ENCODE results near the gene NELFB. TPM values are rescaled to one million over a fixed set of nuclear protein-coding genes. Genes with fewer than 3 reads are reported as not detected.

Gene NELFB
- polyA plus RNA-seq, 1 donor from 2014 or later: 64.7 TPM

DNA sequence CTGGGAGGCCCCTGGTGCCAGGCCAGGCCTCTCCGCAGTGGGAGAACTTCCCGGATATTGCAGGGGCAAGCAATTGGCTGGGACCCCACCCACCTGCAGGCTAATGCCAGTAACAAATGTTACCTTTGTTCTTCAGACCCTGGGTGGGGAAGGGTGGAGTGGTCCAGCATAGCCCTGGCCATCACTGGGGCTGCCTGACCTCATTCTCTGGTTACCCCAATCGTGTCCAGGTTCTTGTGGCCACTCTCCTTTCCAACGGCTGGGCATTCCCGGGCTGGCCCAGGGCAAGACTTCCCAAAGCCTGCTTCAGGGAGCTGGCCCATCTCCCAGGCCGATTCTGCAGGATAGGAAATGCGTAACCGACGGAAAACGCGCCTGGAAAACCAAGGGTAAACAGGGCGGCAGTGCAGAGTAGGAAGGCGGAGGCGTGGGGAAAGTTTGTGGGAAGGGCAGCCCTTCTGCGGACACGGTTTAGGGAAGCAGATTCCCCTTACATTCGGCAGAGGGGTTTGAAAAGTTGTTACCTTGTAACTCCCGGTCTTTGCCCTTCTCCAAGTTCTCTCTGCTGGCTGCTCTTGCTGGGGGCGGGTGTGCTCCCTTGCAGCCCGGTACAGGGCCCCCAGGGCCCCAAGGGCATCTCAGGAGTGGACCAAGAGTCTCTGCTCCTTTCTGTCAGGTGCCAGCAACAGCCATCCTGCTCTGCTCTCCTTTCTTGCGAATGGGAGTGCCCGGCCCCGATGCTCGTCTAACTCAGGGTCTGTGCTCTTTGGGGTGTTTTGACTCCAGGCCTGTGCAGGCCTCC is 43.5 kb downstream of the NELFB start:
- no peak for TF ChIP-seq EZH2 (IDR thresholded peaks at IDR 0.05; ENCODE audit: borderline replicate concordance, insufficient read depth, low read length, poor library complexity, severe bottlenecking)
- no peak for TF ChIP-seq EP300 (conservative IDR thresholded peaks at IDR 0.05; ENCODE audit: poor library complexity, severe bottlenecking)
- TF ChIP-seq, protein P1, sequence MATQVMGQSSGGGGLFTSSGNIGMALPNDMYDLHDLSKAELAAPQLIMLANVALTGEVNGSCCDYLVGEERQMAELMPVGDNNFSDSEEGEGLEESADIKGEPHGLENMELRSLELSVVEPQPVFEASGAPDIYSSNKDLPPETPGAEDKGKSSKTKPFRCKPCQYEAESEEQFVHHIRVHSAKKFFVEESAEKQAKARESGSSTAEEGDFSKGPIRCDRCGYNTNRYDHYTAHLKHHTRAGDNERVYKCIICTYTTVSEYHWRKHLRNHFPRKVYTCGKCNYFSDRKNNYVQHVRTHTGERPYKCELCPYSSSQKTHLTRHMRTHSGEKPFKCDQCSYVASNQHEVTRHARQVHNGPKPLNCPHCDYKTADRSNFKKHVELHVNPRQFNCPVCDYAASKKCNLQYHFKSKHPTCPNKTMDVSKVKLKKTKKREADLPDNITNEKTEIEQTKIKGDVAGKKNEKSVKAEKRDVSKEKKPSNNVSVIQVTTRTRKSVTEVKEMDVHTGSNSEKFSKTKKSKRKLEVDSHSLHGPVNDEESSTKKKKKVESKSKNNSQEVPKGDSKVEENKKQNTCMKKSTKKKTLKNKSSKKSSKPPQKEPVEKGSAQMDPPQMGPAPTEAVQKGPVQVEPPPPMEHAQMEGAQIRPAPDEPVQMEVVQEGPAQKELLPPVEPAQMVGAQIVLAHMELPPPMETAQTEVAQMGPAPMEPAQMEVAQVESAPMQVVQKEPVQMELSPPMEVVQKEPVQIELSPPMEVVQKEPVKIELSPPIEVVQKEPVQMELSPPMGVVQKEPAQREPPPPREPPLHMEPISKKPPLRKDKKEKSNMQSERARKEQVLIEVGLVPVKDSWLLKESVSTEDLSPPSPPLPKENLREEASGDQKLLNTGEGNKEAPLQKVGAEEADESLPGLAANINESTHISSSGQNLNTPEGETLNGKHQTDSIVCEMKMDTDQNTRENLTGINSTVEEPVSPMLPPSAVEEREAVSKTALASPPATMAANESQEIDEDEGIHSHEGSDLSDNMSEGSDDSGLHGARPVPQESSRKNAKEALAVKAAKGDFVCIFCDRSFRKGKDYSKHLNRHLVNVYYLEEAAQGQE (IDR thresholded peaks at IDR 0.05; ENCODE audit: borderline replicate concordance): no peak
- TF ChIP-seq RAD21 (conservative IDR thresholded peaks at IDR 0.05): no peak
- no peak for TF ChIP-seq TAF1 (IDR thresholded peaks at IDR 0.05; ENCODE audit: low read depth)
- no peak for TF ChIP-seq MXI1 (conservative IDR thresholded peaks at IDR 0.05; ENCODE audit: poor library complexity, severe bottlenecking)
- TF ChIP-seq, protein P2, sequence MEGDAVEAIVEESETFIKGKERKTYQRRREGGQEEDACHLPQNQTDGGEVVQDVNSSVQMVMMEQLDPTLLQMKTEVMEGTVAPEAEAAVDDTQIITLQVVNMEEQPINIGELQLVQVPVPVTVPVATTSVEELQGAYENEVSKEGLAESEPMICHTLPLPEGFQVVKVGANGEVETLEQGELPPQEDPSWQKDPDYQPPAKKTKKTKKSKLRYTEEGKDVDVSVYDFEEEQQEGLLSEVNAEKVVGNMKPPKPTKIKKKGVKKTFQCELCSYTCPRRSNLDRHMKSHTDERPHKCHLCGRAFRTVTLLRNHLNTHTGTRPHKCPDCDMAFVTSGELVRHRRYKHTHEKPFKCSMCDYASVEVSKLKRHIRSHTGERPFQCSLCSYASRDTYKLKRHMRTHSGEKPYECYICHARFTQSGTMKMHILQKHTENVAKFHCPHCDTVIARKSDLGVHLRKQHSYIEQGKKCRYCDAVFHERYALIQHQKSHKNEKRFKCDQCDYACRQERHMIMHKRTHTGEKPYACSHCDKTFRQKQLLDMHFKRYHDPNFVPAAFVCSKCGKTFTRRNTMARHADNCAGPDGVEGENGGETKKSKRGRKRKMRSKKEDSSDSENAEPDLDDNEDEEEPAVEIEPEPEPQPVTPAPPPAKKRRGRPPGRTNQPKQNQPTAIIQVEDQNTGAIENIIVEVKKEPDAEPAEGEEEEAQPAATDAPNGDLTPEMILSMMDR (IDR thresholded peaks at IDR 0.05; ENCODE audit: poor library complexity, severe bottlenecking): no peak
- no peak for TF ChIP-seq SMC3 (conservative IDR thresholded peaks at IDR 0.05; ENCODE audit: poor library complexity)
- no peak for TF ChIP-seq POLR2AphosphoS5 (IDR thresholded peaks at IDR 0.05)
- Histone ChIP-seq H3K9ac (ENCODE audit: low read length) (no peak overlapping the region), H3K36me3 (ENCODE audit: insufficient read depth, low read length) (no peaks in the 10 kb centered on the region), H3K27ac (ENCODE audit: low read length) (no peak overlapping the region), H3K4me2 (ENCODE audit: low read length) (no peak overlapping the region), H3K4me3 (ENCODE audit: low read length) (no peak overlapping the region), H3K79me2 (replicated peaks; ENCODE audit: insufficient read depth, low read length) (peaks cover 4% of the 10 kb centered on the region), H3F3A (ENCODE audit: insufficient read depth, low read length, poor library complexity, severe bottlenecking) (no peaks in the 10 kb centered on the region), H4K20me1 (ENCODE audit: insufficient read depth) (no peaks in the 10 kb centered on the region), H3K9me2 (ENCODE audit: insufficient read depth, low read length) (no peaks in the 10 kb centered on the region), H3K9me3 (ENCODE audit: low read length) (no peaks in the 10 kb centered on the region), H2AFZ (ENCODE audit: low read depth, low read length) (no peak overlapping the region), H3K27me3 (ENCODE audit: insufficient read depth, low read depth, low read length) (no peaks in the 10 kb centered on the region)

DNA sequence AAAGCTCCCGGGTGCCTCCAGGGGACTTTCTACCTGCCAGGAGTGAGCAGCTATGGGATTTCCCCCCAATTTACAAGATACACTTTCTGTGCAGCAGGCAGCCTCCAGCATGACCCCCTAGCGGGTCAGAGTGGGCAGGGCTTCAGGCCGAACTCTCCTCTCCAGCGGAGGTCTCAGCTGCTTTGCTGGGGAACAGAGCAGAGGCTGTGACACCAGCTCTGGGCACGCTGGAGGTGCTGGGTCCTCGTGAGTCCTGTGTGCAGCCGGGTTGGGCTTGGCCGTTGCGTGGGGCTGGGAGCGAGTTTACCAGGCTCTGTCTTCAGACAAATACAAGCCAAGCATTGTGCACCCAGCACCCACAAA is 44.1 kb downstream of the NELFB start:
- Histone ChIP-seq H3K36me3 (ENCODE audit: insufficient read depth, low read length) (no peaks in the 10 kb centered on the region), H3K4me2 (ENCODE audit: low read length) (no peak overlapping the region), H4K20me1 (ENCODE audit: insufficient read depth) (no peaks in the 10 kb centered on the region), H3F3A (ENCODE audit: insufficient read depth, low read length, poor library complexity, severe bottlenecking) (no peaks in the 10 kb centered on the region), H2AFZ (ENCODE audit: low read depth, low read length) (no peak overlapping the region), H3K27me3 (ENCODE audit: insufficient read depth, low read depth, low read length) (no peaks in the 10 kb centered on the region), H3K79me2 (replicated peaks; ENCODE audit: insufficient read depth, low read length) (peaks cover 4% of the 10 kb centered on the region), H3K9ac (ENCODE audit: low read length) (no peak overlapping the region), H3K9me3 (ENCODE audit: low read length) (no peaks in the 10 kb centered on the region), H3K9me2 (ENCODE audit: insufficient read depth, low read length) (no peaks in the 10 kb centered on the region), H3K4me3 (ENCODE audit: low read length) (no peak overlapping the region), H3K27ac (ENCODE audit: low read length) (no peak overlapping the region)
- no peak for TF ChIP-seq MXI1 (conservative IDR thresholded peaks at IDR 0.05; ENCODE audit: poor library complexity, severe bottlenecking)
- TF ChIP-seq EP300 (conservative IDR thresholded peaks at IDR 0.05; ENCODE audit: poor library complexity, severe bottlenecking): no peak
- TF ChIP-seq TAF1 (IDR thresholded peaks at IDR 0.05; ENCODE audit: low read depth): no peak
- TF ChIP-seq, protein P1 (IDR thresholded peaks at IDR 0.05; ENCODE audit: borderline replicate concordance): no peak
- TF ChIP-seq, protein P2 (IDR thresholded peaks at IDR 0.05; ENCODE audit: poor library complexity, severe bottlenecking): no peak
- no peak for TF ChIP-seq RAD21 (conservative IDR thresholded peaks at IDR 0.05)
- TF ChIP-seq SMC3 (conservative IDR thresholded peaks at IDR 0.05; ENCODE audit: poor library complexity): no peak
- no peak for TF ChIP-seq EZH2 (IDR thresholded peaks at IDR 0.05; ENCODE audit: borderline replicate concordance, insufficient read depth, low read length, poor library complexity, severe bottlenecking)
- TF ChIP-seq POLR2AphosphoS5 (IDR thresholded peaks at IDR 0.05): no peak
